ENCODE results near the gene ZNF827. TPM values are rescaled to one million over a fixed set of nuclear protein-coding genes. Genes with fewer than 3 reads are reported as not detected.

ZNF827 gene
- total and polyA plus RNA-seq, 7 donors, result 1.7 to 15.2 (median 7.3) TPM

GRCh38 chr4:145823743-145824142 is 114.9 kb downstream of the ZNF827 start:
- Histone ChIP-seq H3K4me3 (no peak overlapping the region), H3K27me3 (ENCODE audit: insufficient read depth in 3 of 3, low read length in 2 of 3) (no peaks in the 10 kb centered on the region), H3K4me1 (peaks cover 26% of the 10 kb centered on the region), H3K27ac (no peak overlapping the region), H3K36me3 (ENCODE audit: insufficient read depth in 1 of 2, low read depth in 1 of 2) (no peaks in the 10 kb centered on the region), H3K9me3 (no peaks in the 10 kb centered on the region)
- no peak for TF ChIP-seq CTCF (IDR thresholded peaks at IDR 0.05)
- intact Hi-C loops (cut with DNase I), result no loop called here
- DNase-seq, result no peak
- 69 to 87% (median 80%) methylated on average over 4 of the region's 4 CpGs for WGBS, 3 donors
- ATAC-seq, result no peak

DNA sequence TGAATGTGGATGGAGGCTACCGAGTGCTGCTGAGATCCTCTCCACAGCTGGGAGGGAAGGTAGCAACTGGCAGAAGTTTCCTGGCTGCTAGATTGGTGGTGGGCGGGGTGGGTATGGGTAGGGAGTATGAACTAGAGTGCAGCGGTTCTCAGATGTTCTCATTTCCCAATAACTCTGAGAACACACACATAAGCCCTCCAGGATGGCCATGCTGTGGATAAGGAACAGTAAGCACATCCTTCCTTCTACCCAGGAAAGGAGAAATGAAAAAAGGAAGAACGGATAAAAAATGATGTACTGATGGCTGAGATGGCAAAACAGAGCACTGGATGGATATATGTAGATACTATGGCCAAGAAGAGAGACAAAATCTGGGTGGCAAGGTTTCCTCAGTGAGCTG is 116.0 kb downstream of the ZNF827 start:
- Histone ChIP-seq H3K27me3 (ENCODE audit: insufficient read depth in 3 of 3, low read length in 2 of 3) (no peaks in the 10 kb centered on the region), H3K9me3 (no peaks in the 10 kb centered on the region), H3K27ac (no peak overlapping the region), H3K4me3 (no peak overlapping the region), H3K4me1 (peaks cover 34% of the 10 kb centered on the region), H3K36me3 (ENCODE audit: insufficient read depth in 1 of 2, low read depth in 1 of 2) (no peaks in the 10 kb centered on the region)
- no peak for TF ChIP-seq CTCF (IDR thresholded peaks at IDR 0.05)
- intact Hi-C loops (cut with DNase I), result no loop called here
- WGBS, 3 donors, result 75 to 93% (median 81%) methylated on average over 4 of the region's 4 CpGs
- ATAC-seq (no peak), DNase-seq (no peak)

GRCh38 chr4:145822181-145822580 is 116.4 kb downstream of the ZNF827 start:
- H3K36me3 ChIP-seq (ENCODE audit: insufficient read depth in 1 of 2, low read depth in 1 of 2), result no peaks in the 10 kb centered on the region
- intact Hi-C loops (cut with DNase I), result no loop called here
- H3K9me3 ChIP-seq, result no peaks in the 10 kb centered on the region
- TF ChIP-seq CTCF (IDR thresholded peaks at IDR 0.05), result no peak
- H3K27ac ChIP-seq, result no peak overlapping the region
- 61 to 70% (median 69%) methylated on average over 3 of the region's 3 CpGs for WGBS, 3 donors
- DNase-seq (no peak), ATAC-seq (no peak)
- no peak overlapping the region for H3K4me3 ChIP-seq
- peaks cover 30% of the 10 kb centered on the region for H3K4me1 ChIP-seq
- H3K27me3 ChIP-seq (ENCODE audit: insufficient read depth in 3 of 3, low read length in 2 of 3), result no peaks in the 10 kb centered on the region

GRCh38 chr4:145821766-145822165 is 116.9 kb downstream of the ZNF827 start:
- no peak overlapping the region for H3K27ac ChIP-seq
- intact Hi-C loops (cut with DNase I), result no loop called here
- TF ChIP-seq CTCF (IDR thresholded peaks at IDR 0.05), result no peak
- H3K36me3 ChIP-seq (ENCODE audit: insufficient read depth in 1 of 2, low read depth in 1 of 2), result no peaks in the 10 kb centered on the region
- H3K9me3 ChIP-seq, result no peaks in the 10 kb centered on the region
- ATAC-seq (no peak), DNase-seq (no peak)
- H3K27me3 ChIP-seq (ENCODE audit: insufficient read depth in 3 of 3, low read length in 2 of 3), result no peaks in the 10 kb centered on the region
- peaks cover 29% of the 10 kb centered on the region for H3K4me1 ChIP-seq
- no peak overlapping the region for H3K4me3 ChIP-seq
- 93 to 95% (median 94%) methylated on average over 4 of the region's 4 CpGs for WGBS, 3 donors

- Histone ChIP-seq H3K4me1 (peaks cover 29% of the 10 kb centered on the region), H3K9me3 (no peaks in the 10 kb centered on the region), H3K27me3 (ENCODE audit: insufficient read depth in 3 of 3, low read length in 2 of 3) (no peaks in the 10 kb centered on the region), H3K27ac (peak overlapping the region; percentile 90), H3K36me3 (ENCODE audit: insufficient read depth in 1 of 2, low read depth in 1 of 2) (no peaks in the 10 kb centered on the region), H3K4me3 (peak overlapping the region; percentile 47)
- 36 to 53% (median 43%) methylated on average over 3 of the region's 3 CpGs for WGBS, 3 donors
- no peak for DNase-seq
- ATAC-seq, result peak; percentile 58 to 81 (median 72)
- intact Hi-C loops (cut with DNase I), result no loop called here
- no peak for TF ChIP-seq CTCF (IDR thresholded peaks at IDR 0.05)
Measured at GRCh38 chr4:145820407-145820806, 118.2 kb downstream of the ZNF827 start.
